Astrocyte of the cerebellum (primary cell): Measurements from ENCODE around the gene TREH.
A peak's percentile ranks its signal among the peaks of the same experiment; 100 is the strongest.

Source experiments
- DNase-seq: peaks from one replicate; pipeline ENCODE4 v3.0.0-alpha.2; 2011; ENCODE audit warnings: low read depth
- H3K4me3 ChIP-seq: 2 replicates; pipeline ENCODE4 v1.5.1; 2011; ENCODE audit warnings: mild to moderate bottlenecking, low read depth, low read length, moderate library complexity
- in situ Hi-C: cut with HindIII; loops from 2 replicates; pipeline ENCODE4 v1.10.0; 2017; ENCODE audit warnings: low sequenced_read_pairs
- TF ChIP-seq, protein P1 (sequence below): IDR thresholded peaks from 2 replicates; pipeline ENCODE4 v1.5.1; 2012; ENCODE audit warnings: low read length, low read depth, moderate library complexity, mild to moderate bottlenecking; ENCODE audit errors: missing control alignments

The TREH gene

GRCh38 chr11:118645066-118645715 lies 34.3 kb downstream of the TREH start:
- in situ Hi-C loops: no loop called here
- DNase-seq: no peak
- no peak overlapping the region for H3K4me3 ChIP-seq
- TF ChIP-seq, protein P1, sequence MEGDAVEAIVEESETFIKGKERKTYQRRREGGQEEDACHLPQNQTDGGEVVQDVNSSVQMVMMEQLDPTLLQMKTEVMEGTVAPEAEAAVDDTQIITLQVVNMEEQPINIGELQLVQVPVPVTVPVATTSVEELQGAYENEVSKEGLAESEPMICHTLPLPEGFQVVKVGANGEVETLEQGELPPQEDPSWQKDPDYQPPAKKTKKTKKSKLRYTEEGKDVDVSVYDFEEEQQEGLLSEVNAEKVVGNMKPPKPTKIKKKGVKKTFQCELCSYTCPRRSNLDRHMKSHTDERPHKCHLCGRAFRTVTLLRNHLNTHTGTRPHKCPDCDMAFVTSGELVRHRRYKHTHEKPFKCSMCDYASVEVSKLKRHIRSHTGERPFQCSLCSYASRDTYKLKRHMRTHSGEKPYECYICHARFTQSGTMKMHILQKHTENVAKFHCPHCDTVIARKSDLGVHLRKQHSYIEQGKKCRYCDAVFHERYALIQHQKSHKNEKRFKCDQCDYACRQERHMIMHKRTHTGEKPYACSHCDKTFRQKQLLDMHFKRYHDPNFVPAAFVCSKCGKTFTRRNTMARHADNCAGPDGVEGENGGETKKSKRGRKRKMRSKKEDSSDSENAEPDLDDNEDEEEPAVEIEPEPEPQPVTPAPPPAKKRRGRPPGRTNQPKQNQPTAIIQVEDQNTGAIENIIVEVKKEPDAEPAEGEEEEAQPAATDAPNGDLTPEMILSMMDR: no peak

- no peak overlapping the region for H3K4me3 ChIP-seq
- in situ Hi-C loops: no loop called here
- TF ChIP-seq, protein P1: no peak
- no peak for DNase-seq
Measured at GRCh38 chr11:118644496-118644895, 35.0 kb downstream of the TREH start.

DNA sequence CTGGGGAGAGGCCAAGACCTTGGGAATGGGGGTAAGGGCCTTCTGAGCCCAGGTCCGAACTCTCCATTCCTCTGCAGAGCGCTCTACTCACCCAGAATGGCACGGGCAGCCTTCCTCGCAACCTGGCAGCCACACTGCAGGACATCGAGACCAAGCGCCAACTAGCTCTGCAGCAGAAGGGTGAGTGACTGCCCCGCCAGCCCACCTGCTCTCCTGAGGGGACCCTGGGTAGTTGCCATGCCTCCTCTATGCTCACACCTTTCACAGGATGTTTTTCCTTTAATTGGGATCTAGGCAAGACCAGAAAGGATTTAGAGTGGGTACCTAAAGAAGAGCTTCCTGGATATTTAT lies 35.5 kb downstream of the TREH start:
- DNase-seq: no peak
- in situ Hi-C loops: no loop called here
- no peak overlapping the region for H3K4me3 ChIP-seq
- TF ChIP-seq, protein P1: no peak

DNA sequence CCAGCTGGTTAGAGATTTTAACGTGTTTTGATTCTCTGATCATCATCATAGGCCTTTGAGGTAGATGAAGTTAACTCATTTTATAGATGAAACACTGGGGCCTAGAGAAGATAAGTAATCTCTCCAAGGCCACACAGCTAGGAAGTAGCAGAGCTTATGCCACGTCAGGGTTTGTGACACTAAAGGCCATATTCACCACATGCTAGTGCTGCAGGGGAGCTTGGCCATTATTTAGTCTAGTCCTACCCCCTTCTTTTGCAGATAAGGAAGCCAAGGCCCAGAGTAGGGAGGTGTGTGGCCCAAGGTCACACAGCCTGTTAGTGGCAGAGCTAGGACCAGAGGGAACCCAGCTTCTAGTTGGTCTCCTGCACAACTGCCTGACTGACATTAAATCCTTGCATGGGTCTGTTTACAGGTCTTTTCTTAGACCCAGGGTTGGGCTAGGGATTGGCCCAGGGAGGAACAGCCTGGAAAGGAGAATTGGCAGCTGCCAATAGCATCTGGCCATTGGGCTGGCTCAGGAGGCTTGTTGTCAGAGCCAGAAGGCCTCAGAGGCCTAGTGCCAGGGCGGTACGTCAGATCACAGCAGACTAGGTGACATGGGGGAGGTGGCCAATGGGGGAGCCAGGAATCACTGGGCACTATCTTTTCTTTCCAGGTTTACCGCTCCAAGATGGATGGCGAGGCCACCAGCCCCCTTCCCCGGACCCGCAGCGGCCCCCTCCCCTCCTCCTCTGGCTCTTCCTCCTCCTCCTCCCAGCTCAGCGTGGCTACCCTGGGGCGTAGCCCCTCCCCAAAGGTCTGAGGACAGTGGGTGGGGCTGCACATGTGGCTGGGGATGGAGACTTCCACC lies 36.1 kb downstream of the TREH start:
- TF ChIP-seq, protein P1: no peak
- DNase-seq: no peak
- in situ Hi-C loops: no loop called here
- H3K4me3 ChIP-seq: no peak overlapping the region

GRCh38 chr11:118641397-118642019 lies 37.9 kb downstream of the TREH start:
- in situ Hi-C loops: no loop called here
- no peak for DNase-seq
- TF ChIP-seq, protein P1: no peak
- no peak overlapping the region for H3K4me3 ChIP-seq

GRCh38 chr11:118640332-118641154 lies 38.9 kb downstream of the TREH start:
- H3K4me3 ChIP-seq: no peak overlapping the region
- no peak for DNase-seq
- TF ChIP-seq, protein P1: peak; percentile 7
- in situ Hi-C loops: no loop called here
